Activated naive CD8-positive, alpha-beta T cell (primary cell): ENCODE data around the gene MAGI2.

Experiments
- H3K27ac Mint-ChIP-seq: one replicate; pipeline ENCODE4 v1.8.0; 2021; ENCODE audit warnings: mixed read lengths
- H3K27me3 Mint-ChIP-seq: one replicate; pipeline ENCODE4 v1.8.0; 2021; ENCODE audit warnings: mixed read lengths
- H3K36me3 Mint-ChIP-seq: one replicate; pipeline ENCODE4 v1.8.0; 2021; ENCODE audit warnings: mixed read lengths
- H3K4me1 Mint-ChIP-seq: one replicate; pipeline ENCODE4 v1.8.0; 2021; ENCODE audit warnings: low read depth, mixed read lengths
- H3K4me3 Mint-ChIP-seq: one replicate; pipeline ENCODE4 v1.8.0; 2021; ENCODE audit warnings: mild to moderate bottlenecking, mixed read lengths
- H3K9me3 Mint-ChIP-seq: one replicate; pipeline ENCODE4 v1.8.0; 2021; ENCODE audit warnings: low read depth, mixed read lengths

MAGI2 gene

DNA sequence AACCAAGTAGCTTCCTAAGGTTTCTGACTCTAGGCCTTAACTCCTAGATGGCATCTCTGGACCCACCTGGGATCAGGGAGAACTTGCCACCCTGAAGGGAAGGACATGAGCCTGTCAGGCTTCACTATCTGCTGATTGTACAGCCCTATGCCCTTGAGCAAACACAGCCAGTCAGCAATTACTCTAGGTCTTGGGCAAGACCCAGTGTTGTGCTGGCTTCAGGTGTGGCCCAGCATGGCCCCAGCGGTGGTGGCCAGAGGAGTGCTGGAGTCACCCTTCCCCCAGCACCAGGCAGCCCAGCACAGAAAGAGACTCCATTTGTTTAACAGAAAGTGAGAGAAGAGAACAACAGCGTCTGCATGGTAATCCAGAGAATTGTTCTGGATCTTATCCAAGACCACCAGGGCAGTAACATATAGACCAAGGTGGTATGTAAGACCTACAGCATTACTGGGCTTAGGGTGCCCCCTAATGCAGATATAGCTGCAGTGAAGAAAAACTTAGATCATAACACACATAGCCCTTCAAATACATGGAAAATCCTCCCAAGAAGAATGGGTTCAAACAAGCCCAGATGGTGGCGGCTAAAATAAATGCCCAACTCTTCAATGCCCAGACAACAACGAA, 207.7 kb downstream of the MAGI2 start:
- no peak overlapping the region for H3K4me3 Mint-ChIP-seq
- H3K27me3 Mint-ChIP-seq, result peaks cover under 1% of the 10 kb centered on the region
- no peak overlapping the region for H3K27ac Mint-ChIP-seq
- no peaks in the 10 kb centered on the region for H3K36me3 Mint-ChIP-seq
- no peaks in the 10 kb centered on the region for H3K4me1 Mint-ChIP-seq
- H3K9me3 Mint-ChIP-seq, result no peaks in the 10 kb centered on the region

DNA sequence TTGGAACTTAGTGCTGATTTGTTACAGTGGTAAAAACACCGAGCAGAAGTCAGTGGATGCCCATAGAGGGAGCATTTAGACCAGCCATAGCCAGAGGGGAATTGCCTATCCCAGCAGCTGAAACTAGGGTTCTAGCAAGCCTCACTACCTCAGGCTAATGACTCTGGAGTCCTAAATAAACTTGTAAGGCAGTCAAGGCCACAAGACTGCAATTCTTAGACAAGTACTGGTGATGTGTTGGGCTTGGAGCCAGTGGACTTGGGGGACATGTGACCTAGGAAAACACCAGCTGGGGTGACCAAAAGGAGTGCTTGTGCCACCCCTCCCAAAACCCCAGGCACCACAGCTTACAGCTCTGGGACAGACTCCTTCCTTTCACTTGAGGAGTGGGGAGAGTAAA, 209.0 kb downstream of the MAGI2 start:
- no peak overlapping the region for H3K4me3 Mint-ChIP-seq
- no peaks in the 10 kb centered on the region for H3K4me1 Mint-ChIP-seq
- no peaks in the 10 kb centered on the region for H3K9me3 Mint-ChIP-seq
- peaks cover 6% of the 10 kb centered on the region for H3K27me3 Mint-ChIP-seq
- H3K36me3 Mint-ChIP-seq, result no peaks in the 10 kb centered on the region
- H3K27ac Mint-ChIP-seq, result no peak overlapping the region

DNA sequence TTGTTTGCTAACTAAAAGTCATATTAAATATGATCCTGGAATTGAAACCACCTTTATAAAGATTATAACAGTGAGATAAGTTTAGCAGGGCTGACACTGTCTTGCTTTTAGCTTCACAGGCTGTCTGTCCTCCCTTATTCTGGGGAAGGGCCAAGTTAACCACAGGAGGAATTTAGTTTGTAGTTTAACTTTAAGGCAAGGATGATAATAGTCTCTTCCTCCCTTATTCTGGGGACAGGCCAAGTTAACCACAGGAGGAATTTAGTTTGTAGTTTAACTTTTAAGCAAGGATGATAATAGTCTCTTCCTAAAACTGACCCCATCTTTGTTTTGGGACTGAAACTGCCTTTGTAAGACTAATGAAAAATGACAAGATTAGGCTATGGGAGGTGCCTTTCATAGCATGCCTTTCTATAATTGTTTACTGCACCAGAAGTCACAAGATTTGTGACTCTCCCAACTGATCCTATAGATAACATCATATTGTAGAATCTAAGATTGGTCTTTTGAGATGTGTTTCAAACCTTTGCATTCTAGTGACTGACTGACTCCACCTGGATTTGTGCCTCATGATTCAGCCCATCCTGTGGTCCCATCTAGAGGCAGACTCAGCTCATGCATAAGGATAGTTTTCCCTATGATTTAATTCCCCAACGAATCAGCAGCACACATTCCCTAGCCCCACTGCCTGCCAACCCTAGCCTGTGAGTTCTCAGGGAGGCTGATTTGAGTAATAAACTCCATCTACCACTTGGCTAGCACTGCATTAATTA, 212.0 kb downstream of the MAGI2 start:
- Mint-ChIP-seq H3K9me3 (no peaks in the 10 kb centered on the region), H3K36me3 (no peaks in the 10 kb centered on the region), H3K27me3 (peaks cover 12% of the 10 kb centered on the region), H3K4me3 (no peak overlapping the region), H3K4me1 (no peaks in the 10 kb centered on the region), H3K27ac (no peak overlapping the region)

DNA sequence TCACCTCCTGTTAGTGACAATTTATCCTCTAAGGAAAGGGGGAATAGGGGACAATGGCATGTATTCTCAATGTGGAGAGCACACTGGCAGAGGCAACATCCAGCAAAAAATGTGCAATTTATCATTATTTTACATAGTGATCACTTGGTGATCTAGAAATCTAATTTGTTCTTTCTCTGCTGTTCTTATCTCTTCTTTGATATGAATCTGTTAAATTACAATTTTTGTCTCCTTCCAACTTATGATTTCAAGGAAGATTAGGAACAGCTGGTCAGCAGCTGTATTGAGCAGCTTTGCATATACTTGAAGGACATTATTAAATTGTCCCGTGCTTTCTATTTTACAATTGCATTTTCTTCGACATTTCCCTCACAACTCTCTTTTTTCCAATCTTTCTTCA, 213.1 kb downstream of the MAGI2 start:
- no peak overlapping the region for H3K27ac Mint-ChIP-seq
- no peaks in the 10 kb centered on the region for H3K36me3 Mint-ChIP-seq
- peaks cover 12% of the 10 kb centered on the region for H3K27me3 Mint-ChIP-seq
- no peaks in the 10 kb centered on the region for H3K4me1 Mint-ChIP-seq
- H3K4me3 Mint-ChIP-seq, result no peak overlapping the region
- H3K9me3 Mint-ChIP-seq, result no peaks in the 10 kb centered on the region

DNA sequence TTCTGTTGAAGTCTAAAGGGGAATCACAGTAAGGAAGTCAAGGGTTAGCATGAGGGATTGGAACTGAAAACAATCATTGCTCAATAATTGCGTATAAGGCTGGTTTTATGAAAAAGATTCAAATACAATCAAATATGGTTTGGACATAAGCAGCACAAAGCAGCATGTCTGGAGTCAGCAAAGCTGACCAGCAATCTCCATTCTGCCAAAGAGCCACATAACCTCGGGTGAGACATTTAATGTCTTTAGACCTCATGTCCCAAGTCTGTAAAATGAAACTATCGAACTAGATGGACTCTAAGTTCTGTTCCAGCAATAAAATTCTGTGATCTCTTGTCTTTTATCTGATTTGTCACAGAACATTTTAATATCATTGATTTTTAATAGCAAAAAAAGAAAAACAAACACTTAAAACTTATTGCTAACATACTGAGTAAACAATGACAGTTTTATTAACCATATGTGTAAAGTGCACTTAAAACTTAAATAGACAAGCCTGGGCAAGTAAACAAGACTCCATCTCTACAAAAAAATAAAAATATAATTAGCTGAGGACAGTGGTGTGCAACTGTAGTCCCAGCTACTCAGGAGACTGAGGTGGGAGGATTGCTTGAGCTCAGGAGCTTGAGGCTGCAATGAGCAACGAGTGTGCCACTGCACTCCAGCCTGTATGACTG, 217.0 kb downstream of the MAGI2 start:
- H3K9me3 Mint-ChIP-seq, result no peaks in the 10 kb centered on the region
- no peak overlapping the region for H3K4me3 Mint-ChIP-seq
- no peaks in the 10 kb centered on the region for H3K4me1 Mint-ChIP-seq
- H3K27me3 Mint-ChIP-seq, result peaks cover 12% of the 10 kb centered on the region
- no peaks in the 10 kb centered on the region for H3K36me3 Mint-ChIP-seq
- H3K27ac Mint-ChIP-seq, result no peak overlapping the region

DNA sequence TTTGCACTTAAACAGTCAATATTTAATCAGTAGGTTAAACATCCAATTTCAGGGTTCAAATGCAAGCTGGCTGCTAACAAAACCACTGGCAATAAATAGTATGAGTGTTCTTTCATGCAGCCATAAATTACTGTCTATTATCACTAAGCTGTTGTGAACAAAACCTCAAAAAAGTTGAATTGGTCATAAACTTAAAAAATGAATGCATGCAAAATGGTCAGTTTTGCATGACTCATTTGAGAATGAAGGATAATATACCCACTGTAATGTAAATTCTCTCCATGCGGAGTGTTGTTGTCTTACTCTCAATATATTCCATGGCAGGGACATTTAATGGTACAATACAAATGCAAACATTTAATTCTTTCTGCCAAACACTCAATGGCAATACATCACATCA, 226.4 kb downstream of the MAGI2 start:
- no peaks in the 10 kb centered on the region for H3K27me3 Mint-ChIP-seq
- H3K27ac Mint-ChIP-seq, result no peak overlapping the region
- H3K4me1 Mint-ChIP-seq, result no peaks in the 10 kb centered on the region
- no peaks in the 10 kb centered on the region for H3K36me3 Mint-ChIP-seq
- peaks cover 4% of the 10 kb centered on the region for H3K9me3 Mint-ChIP-seq
- no peak overlapping the region for H3K4me3 Mint-ChIP-seq

DNA sequence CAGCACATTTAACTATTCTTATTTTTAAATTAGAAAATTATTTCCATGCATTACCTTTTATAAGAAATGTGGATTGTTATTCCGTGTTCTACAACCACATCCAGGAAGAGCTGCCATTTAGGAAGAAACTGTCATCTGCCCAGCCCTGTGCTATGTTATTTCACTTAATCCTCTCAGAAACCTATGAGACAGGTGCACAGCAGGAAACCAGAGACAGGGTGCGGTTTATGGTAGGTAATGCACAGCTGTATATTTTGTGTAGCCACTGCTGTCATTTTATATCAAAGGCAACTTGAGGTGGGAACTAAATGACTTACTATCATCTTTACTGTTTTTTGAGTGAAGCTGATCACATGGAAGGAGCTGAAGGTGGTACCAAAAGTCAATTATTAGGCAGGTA, 232.3 kb downstream of the MAGI2 start:
- Mint-ChIP-seq H3K4me1 (no peaks in the 10 kb centered on the region), H3K4me3 (no peak overlapping the region), H3K27ac (no peak overlapping the region), H3K9me3 (no peaks in the 10 kb centered on the region), H3K36me3 (no peaks in the 10 kb centered on the region), H3K27me3 (peaks cover 2% of the 10 kb centered on the region)

DNA sequence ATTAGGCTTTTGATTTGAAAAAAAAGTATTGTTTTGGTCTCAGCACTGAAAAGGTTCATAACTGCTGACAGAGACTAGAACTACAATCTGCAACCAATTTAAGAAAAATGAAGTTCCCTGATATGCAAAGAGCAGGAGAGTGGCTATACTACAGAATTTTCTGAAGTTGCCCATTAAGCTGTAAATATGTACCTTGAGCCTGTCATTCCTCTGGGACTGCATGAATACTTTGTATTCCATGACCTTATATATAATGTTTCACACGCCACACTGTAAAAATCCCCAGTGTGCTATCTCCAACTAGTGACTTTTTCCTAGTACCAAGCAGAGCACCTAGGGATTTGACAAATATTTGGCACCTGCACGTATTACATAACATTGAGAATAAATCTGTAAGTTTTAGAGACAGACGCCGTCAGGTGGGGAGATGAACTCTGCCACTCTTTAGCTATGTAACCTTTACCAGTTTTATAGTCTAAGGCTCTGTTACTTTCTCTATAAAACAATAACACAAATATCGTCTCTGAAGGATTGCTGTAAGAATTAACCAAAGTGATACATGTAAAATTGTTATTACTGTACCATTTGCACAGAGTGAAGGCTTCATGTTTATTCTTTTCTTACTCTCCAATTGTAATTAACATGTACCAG, 235.4 kb downstream of the MAGI2 start:
- Mint-ChIP-seq H3K27me3 (peaks cover 2% of the 10 kb centered on the region), H3K36me3 (no peaks in the 10 kb centered on the region), H3K4me3 (no peak overlapping the region), H3K4me1 (no peaks in the 10 kb centered on the region), H3K27ac (no peak overlapping the region), H3K9me3 (no peaks in the 10 kb centered on the region)

DNA sequence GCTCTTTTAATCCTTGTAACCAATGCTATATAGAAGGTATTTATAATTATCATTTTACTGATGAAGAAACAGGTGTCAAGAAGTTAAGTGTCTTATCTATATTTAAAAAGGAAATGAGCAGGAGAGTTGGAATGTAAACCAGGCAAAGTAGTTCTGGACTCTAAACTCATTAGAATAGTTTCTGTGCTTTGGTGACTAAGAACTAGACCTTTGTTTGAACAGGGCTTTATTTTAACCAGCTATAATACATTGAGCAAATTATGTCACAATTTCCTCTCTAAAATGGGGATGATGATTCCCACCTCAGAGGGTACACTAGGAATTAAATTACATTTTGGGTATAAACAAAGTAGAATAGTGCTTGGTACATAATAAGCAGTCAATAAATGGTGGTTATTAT, 236.0 kb downstream of the MAGI2 start:
- H3K27me3 Mint-ChIP-seq, result peaks cover 2% of the 10 kb centered on the region
- no peaks in the 10 kb centered on the region for H3K36me3 Mint-ChIP-seq
- no peak overlapping the region for H3K4me3 Mint-ChIP-seq
- H3K27ac Mint-ChIP-seq, result no peak overlapping the region
- no peaks in the 10 kb centered on the region for H3K9me3 Mint-ChIP-seq
- H3K4me1 Mint-ChIP-seq, result no peaks in the 10 kb centered on the region

DNA sequence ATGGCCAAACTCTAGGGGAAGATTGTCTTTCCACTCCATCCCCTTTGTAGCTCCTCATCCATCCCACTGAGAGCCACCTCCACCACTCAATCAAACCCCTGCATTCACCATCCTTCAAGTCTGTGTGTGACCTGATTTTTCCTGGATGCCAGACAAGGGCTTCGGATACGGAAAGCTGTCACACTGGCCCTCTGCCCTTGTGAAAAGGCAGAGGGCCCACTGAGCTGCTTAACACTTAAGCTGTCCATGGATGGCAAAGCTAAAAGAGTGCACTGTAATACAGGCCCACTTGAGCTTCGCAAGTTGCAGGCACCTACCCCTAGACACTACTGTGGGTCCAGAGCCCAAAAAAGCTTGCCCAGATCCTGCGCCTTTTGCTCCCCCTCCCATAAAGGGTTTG, 237.2 kb downstream of the MAGI2 start:
- no peak overlapping the region for H3K27ac Mint-ChIP-seq
- H3K9me3 Mint-ChIP-seq, result no peaks in the 10 kb centered on the region
- no peaks in the 10 kb centered on the region for H3K4me1 Mint-ChIP-seq
- peaks cover 2% of the 10 kb centered on the region for H3K27me3 Mint-ChIP-seq
- no peak overlapping the region for H3K4me3 Mint-ChIP-seq
- no peaks in the 10 kb centered on the region for H3K36me3 Mint-ChIP-seq

DNA sequence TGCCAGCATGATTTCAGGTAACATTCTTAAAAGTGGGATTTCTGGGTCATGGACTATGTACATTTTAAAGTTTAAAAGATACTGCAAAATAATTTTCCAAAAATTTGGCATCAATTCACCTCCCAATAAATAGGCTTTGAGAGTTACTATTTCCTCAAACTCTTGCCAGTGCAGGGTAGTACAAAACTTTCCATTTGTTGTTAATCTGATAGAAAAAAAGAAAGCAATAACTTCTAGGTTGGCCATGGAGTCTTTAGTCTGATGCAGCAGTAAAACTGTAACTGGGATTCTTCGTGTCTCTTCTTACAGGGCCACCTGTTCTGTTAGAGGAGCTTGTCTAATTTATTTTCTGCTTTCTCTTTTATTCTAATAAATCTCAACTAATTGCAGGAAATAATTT, 241.1 kb downstream of the MAGI2 start:
- Mint-ChIP-seq H3K27me3 (peaks cover 2% of the 10 kb centered on the region), H3K27ac (no peak overlapping the region), H3K36me3 (no peaks in the 10 kb centered on the region), H3K4me3 (no peak overlapping the region), H3K4me1 (no peaks in the 10 kb centered on the region), H3K9me3 (no peaks in the 10 kb centered on the region)

DNA sequence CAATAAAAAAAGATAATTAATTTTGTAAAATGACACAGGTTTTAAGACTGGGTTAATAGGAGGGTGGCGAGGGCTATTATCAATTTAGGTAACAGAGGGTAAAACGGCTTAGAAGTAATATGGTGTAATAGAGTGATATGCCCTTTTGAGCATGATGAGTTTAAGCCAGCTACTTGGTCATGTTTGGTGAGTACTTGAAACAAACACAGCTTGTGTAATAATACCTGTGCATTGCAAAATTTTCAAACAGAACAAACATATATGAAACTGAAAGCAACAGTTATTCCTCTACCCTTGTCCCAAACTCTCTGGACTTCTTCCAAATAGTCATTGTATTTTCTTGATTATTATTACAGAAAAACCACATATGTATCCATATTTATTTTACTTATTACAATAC, 241.7 kb downstream of the MAGI2 start:
- Mint-ChIP-seq H3K4me3 (no peak overlapping the region), H3K36me3 (no peaks in the 10 kb centered on the region), H3K27ac (no peak overlapping the region), H3K9me3 (no peaks in the 10 kb centered on the region), H3K4me1 (no peaks in the 10 kb centered on the region), H3K27me3 (peaks cover 2% of the 10 kb centered on the region)

DNA sequence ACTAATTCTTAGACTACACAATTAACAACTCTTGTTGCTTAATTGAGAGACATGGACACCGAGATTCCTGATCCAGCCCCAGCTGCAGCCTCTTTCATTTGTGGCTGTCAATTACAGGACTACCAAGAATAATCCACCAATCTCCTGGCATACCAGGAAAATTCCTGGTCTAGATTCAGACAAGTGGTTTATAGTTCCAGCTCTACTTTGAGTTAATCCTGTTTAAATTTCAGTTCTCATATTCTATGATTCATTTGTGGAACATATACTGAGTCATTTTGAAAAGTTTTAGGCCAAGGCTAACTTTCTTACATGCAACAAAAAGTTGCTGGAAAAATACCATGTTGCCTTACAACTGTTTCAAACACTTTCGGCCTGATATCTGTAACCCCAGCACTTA, 253.5 kb downstream of the MAGI2 start:
- H3K27me3 Mint-ChIP-seq, result no peaks in the 10 kb centered on the region
- H3K4me1 Mint-ChIP-seq, result no peaks in the 10 kb centered on the region
- H3K36me3 Mint-ChIP-seq, result no peaks in the 10 kb centered on the region
- H3K4me3 Mint-ChIP-seq, result no peak overlapping the region
- no peak overlapping the region for H3K27ac Mint-ChIP-seq
- no peaks in the 10 kb centered on the region for H3K9me3 Mint-ChIP-seq

DNA sequence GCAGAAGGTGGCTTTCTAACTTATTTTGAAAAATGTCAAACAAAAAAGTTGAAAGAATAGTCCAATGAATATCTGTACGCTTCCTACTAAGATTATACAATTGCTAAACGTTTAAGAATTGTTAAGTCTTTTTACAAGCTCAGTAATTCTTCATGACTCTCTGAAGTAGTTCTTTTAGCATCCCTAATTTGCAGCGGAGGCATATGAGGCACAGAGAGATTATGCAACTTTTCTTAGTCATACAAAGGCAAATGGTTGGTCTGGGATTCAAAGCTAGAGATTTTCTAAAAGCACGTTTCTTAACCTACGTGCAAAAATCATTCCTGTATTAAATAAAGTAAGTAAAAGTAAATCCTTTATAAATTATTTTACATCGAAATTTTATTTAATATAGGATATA, 254.2 kb downstream of the MAGI2 start:
- Mint-ChIP-seq H3K9me3 (no peaks in the 10 kb centered on the region), H3K27me3 (no peaks in the 10 kb centered on the region), H3K27ac (no peak overlapping the region), H3K36me3 (no peaks in the 10 kb centered on the region), H3K4me1 (no peaks in the 10 kb centered on the region), H3K4me3 (no peak overlapping the region)

DNA sequence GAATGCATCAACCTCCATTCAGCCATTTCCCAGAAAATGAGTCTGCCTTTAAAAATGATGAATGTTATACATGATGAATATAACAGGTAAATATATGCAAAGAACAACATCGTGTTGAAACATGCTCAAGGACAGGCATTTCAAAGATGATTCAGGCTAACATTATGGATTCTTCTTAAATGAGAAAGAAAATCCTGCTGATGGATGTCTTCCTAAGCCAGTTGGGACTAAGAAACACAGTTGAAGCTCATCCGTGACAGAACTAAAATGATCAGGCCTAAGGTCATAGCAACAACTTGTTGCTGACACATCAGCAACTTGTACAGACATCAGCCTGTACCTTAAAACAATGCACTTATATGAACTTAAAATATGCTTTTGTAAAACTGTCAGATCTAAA, 267.9 kb downstream of the MAGI2 start:
- Mint-ChIP-seq H3K9me3 (no peaks in the 10 kb centered on the region), H3K27ac (no peak overlapping the region), H3K4me1 (no peaks in the 10 kb centered on the region), H3K27me3 (no peaks in the 10 kb centered on the region), H3K36me3 (no peaks in the 10 kb centered on the region), H3K4me3 (no peak overlapping the region)
